ENCODE measurements around the gene MTOR.

Gene MTOR

DNA sequence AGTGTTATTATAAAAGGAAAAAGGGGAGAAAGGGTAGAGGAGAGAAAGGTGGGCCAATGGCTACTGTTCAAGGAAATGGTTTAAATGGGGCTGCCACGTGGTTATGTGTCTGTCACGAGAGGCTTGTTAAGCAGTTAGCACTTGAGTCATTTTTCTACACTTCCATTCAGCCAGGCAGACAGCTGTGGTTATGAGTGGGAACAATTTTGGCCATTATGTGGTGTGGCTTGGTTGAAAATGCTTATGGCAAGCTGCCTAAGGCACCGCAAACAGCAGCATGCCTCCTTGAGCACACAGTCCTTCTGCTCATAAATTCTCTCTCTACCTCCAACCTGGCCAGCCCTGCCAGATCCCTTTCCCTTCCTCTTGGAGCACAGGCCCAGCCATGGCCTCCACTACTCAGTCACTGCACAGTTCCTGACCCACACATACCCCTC lies 199.4 kb downstream of the MTOR start:
- DNase-seq (ENCODE audit: low read depth): peak; percentile 28

DNA sequence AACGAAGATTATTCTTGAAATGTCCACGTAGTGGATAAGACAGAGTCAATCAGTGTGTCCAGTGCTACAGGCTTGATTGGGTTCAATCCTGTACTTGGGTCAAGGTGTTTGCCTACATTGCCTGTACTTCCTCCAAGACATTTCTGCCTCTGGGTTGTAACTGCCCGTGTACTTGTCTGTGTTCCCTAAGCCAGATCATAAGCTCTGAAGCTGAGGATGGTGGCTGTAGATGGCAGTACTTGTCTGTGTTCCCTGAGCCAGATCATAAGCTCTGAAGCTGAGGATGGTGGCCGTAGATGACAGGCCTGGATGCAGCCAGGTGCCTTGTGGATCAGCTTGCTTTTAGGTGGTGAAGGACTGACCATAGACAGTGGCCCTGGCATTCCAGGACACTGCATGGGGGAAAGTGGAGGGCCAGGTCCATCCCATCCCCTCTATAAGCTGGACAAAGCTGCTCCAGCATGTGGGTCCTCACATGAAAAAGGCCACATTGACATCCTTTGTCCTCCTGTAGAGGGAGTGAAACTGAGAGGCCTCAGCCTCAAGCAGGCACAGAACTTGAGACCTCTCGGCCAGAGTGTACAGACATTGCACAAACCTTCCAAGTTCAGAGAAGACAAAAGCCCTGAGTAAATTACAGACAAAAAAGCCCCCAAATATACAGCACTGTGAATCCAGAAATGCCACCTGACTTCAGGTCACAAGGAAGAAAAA lies 200.5 kb downstream of the MTOR start:
- DNase-seq (ENCODE audit: low read depth): no peak

DNA sequence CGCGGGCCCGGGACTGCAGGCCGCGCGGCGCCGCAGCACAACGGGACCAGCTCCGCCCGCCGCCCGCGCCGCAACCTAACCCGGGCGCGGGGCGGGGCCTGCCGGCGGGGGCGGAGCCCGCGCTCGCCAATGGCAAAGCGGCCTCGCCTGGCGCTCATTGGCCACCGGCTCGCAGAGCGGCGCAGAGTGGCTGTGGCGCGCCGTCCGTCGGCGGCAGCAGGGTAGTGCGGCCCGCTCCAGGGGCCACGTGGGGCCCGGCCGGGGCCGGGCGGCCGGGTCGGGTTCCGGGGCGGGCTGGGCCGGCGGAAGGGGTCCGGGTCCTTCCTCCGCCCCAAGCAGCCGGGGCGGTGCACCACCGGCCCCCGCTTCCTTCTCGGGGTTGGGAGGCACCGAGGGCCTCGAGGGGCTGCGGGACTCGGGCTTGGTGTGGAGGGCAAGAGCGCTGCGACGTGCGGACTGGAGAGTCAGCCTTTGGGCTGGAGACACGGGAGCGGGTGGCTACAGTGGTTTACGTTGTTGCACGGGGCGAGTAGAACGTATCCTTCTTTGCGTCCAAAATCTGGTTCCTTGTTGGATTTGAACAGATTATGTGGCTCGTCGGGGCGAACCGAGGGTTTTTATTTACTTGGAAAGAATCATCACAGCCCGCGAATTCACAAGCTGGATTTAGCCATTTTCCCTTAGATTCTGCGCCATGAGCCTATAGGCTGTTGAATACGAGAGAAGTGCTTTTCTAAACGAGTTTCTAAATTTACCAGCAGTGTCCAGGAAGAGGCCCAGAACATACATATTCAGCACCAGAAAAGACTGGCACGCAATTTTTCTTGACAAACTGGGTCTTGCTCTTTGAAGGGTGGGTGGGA lies 202.2 kb downstream of the MTOR start, which contains the start of gene SRM:
TSS of gene SRM (minus strand) at position 51 of the 863 bp plus-strand sequence. CDS start 75 bp downstream, outside the sequence.
- peak; percentile 90 for DNase-seq (ENCODE audit: low read depth)

DNA sequence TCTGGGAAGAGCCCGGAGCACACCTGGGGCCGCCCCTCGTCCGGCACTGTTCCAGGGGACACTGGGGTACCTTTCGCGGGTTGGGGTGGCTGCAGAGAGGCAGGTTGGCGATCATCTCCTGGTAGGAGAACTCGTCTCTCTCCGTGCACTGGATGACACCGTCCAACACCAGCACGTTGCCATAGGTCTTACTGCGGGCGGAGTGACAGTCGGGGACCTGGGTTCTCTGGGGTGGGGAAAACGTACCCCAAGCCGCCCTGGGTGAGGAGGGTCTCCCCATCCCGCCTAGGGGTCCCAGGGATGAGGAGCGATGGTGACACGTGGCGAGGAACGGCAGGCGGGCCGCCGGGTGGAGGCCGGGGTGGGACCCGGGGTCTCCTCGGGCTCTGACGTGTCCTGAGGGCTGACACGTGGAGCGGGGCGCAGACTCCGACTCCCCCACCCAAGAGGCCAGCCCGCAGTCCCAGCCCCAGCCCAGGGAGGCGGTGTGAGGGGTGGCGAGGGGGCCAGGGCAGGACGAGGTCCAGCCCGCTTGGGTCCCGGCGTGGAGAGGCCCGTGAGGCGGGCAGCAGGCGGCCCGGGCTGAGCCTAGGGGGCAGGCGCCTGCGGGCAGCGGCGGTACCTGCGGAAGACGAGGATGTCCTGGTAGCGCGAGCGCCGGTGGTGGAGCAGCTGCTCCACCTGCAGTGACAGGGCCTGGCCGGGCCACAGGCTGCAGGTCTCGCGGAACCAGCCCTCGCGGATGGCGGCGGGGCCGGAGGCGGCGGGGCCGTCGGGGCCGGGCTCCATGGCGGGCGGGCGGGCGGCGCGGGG lies 203.0 kb downstream of the MTOR start:
- no peak for DNase-seq (ENCODE audit: low read depth)

DNA sequence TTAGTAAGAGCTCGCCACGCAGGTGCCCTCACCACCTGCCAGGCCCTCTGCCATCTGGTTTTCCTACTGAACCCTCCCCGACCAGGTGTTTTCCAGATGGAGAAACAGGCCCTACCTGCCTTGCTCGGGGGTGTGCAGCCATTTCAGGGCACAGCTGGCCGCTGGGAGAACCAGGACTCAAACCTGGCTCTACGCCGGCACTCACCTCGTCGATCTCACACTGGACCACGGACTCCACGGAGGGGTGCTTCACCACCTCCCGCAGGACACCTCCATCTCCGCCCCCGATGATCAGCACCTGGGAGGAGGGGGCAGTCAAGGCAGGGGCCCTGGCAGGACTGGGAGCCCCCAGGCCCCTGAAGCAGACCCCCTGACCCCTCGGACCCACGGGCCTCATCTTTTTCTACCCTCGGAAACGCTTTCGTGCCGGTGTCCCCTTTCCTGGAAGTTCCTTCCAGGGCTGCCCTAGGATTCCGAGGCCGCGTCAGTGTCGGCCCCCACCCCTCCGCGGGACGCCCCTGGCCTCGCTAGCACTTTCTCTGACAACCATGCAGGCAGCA lies 203.7 kb downstream of the MTOR start:
- no peak for DNase-seq (ENCODE audit: low read depth)

DNA sequence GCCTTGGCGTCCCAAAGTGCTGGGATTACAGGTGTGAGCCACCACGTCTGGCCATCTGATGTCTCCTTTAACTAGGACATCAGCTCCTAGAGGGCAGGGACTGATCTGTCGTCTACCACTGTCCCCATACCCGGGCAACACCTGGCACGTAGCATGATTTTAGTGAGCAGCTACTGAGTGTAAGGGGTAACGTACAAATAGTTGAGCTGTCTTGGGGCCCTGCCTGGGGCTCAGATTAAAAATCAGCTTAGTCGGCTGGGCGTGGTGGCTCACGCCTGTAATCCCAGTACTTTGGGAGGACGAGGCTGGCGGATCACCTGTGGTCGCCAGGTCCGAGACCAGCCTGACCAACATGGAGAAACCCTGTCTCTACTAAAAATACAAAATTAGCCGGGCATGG lies 204.3 kb downstream of the MTOR start:
- DNase-seq (ENCODE audit: low read depth): no peak

DNA sequence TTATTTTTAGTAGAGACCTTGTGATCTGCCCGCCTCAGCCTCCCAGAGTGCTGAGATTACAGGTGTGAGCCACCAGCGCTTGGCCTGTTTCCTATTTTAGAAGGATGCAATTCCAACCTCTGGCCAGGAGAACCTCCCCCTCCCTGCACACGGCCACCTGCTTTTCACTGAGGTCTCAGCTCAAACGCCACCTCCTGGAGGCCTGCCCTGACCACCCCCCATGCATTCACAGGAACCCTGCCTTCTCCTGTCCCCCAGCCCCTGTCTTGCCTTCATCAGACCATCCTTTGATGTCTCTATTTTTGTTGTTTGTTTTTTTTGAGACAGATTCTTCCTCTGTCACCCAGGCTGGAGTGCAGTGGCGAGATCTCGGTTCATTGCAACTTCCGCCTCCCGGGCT lies 204.9 kb downstream of the MTOR start:
- no peak for DNase-seq (ENCODE audit: low read depth)

All from activated T-cell treated with anti-CD3 and anti-CD28 coated beads for 24 hours (primary cell).